ENCODE measurements around the gene PARN.

Gene PARN

DNA sequence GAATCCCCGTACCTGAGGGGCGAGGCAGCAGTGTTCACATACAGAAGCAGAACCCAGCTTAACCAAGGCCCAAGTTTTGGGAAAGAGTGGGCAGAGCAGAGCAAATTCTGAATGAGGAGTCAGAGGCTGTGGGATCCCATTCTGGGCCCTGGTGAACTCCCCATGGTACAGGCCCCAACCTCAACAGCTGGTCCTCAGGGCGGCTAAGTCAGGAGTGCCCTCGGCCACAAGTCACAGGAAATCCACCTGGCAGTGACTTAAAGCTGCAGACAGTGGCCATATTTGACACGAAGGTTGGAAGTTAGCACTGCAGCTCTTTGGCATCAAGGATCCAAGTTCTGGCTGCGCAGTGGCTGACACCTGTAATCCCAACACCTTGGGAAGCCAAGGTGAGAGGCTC is 237.1 kb downstream of the PARN start:
- DNase-seq: no peak

GRCh38 chr16:14389359-14389758 is 240.7 kb downstream of the PARN start:
- DNase-seq: no peak

DNA sequence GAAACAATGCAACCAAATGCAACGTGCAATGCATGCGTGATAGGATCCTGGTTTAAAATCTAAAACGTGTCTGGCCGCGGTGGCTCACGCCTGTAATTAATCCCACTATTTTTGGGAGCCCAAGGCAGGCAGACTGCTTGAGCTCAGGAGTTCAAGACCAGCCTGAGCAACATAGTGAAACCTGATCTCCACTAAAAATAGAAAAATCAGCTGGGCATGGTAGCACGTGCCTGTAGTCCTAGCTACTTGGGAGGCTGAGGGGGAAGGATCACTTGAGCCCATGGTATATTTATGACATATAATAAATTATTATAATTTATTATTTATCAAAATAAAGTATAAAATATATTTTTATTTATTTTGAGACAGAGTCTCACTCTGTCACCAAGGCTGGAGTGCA is 241.8 kb downstream of the PARN start:
- no peak for DNase-seq

DNA sequence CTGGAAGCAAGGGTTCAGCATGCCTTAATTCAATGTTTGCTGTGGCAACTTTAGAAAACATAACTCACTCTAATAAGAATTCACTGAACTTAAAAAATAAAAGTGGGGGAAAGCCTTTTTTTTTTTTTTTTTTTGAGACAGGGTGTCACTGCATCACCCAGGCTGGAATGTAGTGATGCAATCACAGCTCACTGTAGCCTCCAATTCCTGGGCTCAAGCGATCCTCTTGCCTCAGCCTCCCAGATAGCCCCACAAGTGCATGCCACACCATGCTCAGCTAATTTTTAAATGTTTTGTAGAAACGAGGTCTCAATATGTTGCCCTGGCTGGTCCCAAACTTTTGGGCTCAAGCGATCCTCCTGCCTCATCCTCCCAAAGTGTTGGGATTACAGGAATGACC is 243.9 kb downstream of the PARN start:
- DNase-seq: no peak

Measured in KG1 (cell line).